HFF-Myc (cell line): ENCODE measurements around the gene SERINC5.
A peak's percentile ranks its signal among the peaks of the same experiment; 100 is the strongest.
"Not testable (repeated sequence)": the region's sequence is repeated elsewhere in the genome, so short reads cannot be mapped to it uniquely, and the experiment has no call there.

ENCODE experiments used
- DNase-seq: peaks from one replicate; pipeline ENCODE4 v3.0.0-alpha.2; 2011; ENCODE audit warnings: low read depth; ENCODE audit errors: extremely low read depth
- H3K4me3 ChIP-seq: replicated peaks from 2 replicates; pipeline ENCODE4 v1.5.1; 2011; ENCODE audit warnings: low read depth, mild to moderate bottlenecking, control low read depth, low read length
- CTCF ChIP-seq: IDR thresholded peaks from 2 replicates; pipeline ENCODE4 v1.5.1; 2012; ENCODE audit warnings: mild to moderate bottlenecking, low read depth, low read length, control low read depth; ENCODE audit errors: missing control alignments

The SERINC5 gene

GRCh38 chr5:80138486-80138885, 117.4 kb downstream of the SERINC5 start:
- no peak overlapping the region for H3K4me3 ChIP-seq
- no peak for DNase-seq
- TF ChIP-seq CTCF: no peak

- H3K4me3 ChIP-seq, DNase-seq: not testable (repeated sequence)
Observed at GRCh38 chr5:80136798-80137197, 119.0 kb downstream of the SERINC5 start.

- no peak for DNase-seq
- no peak overlapping the region for H3K4me3 ChIP-seq
- TF ChIP-seq CTCF: no peak
Observed at GRCh38 chr5:80134876-80135275, 121.0 kb downstream of the SERINC5 start.

- H3K4me3 ChIP-seq: no peak overlapping the region
- no peak for DNase-seq
- no peak for TF ChIP-seq CTCF
Observed at GRCh38 chr5:80129146-80129545, 126.7 kb downstream of the SERINC5 start.

GRCh38 chr5:80128141-80128540, 127.7 kb downstream of the SERINC5 start:
- TF ChIP-seq CTCF: no peak
- H3K4me3 ChIP-seq: no peak overlapping the region
- no peak for DNase-seq

- no peak for DNase-seq
- no peak for TF ChIP-seq CTCF
- H3K4me3 ChIP-seq: no peak overlapping the region
Observed at GRCh38 chr5:80127116-80127552, 128.7 kb downstream of the SERINC5 start.

- no peak overlapping the region for H3K4me3 ChIP-seq
- DNase-seq: peak; percentile 16
- no peak for TF ChIP-seq CTCF
Observed at GRCh38 chr5:80125962-80126480, 129.8 kb downstream of the SERINC5 start.
